Calu3 (cell line): ENCODE measurements around the gene SPSB1. TPM values are rescaled to one million over a fixed set of nuclear protein-coding genes. Genes with fewer than 3 reads are reported as not detected.

Experiments used
- BruUV-seq: library from RNA; stranded (reverse); fragments of 400-500 nt; replicated peaks from 2 replicates; lab custom pipeline; 2021; lab: Mats Ljungman, UMichigan
- CTCF ChIA-PET: fragments of 300-600 bp; sonication (Branson Sonifier 250); formaldehyde crosslinking; loops from one replicate; lab custom pipeline; 2022; ENCODE audit warnings: antibody characterized with exemption; lab: Charles Lee
- DNase-seq: peaks from one replicate; pipeline ENCODE4 v3.0.0; 2022
- H3K27ac Mint-ChIP-seq: one replicate; pipeline ENCODE4 v1.8.0; 2022; ENCODE audit warnings: mixed read lengths; ENCODE audit not compliant: unreplicated experiment
- H3K27me3 Mint-ChIP-seq: one replicate; pipeline ENCODE4 v1.8.0; 2022; ENCODE audit warnings: mixed read lengths; ENCODE audit not compliant: unreplicated experiment
- H3K36me3 Mint-ChIP-seq: one replicate; pipeline ENCODE4 v1.8.0; 2022; ENCODE audit warnings: mild to moderate bottlenecking, moderate library complexity, mixed read lengths; ENCODE audit not compliant: insufficient read depth, unreplicated experiment
- H3K4me1 Mint-ChIP-seq: one replicate; pipeline ENCODE4 v1.8.0; 2022; ENCODE audit warnings: mild to moderate bottlenecking, low read depth, mixed read lengths; ENCODE audit not compliant: unreplicated experiment
- H3K4me3 Mint-ChIP-seq: one replicate; pipeline ENCODE4 v1.8.0; 2022; ENCODE audit warnings: mild to moderate bottlenecking, low read depth, moderate library complexity, mixed read lengths; ENCODE audit not compliant: unreplicated experiment
- H3K9me3 Mint-ChIP-seq: one replicate; pipeline ENCODE4 v1.8.0; 2022; ENCODE audit warnings: low read depth, mixed read lengths; ENCODE audit not compliant: unreplicated experiment
- CTCF ChIP-seq: fragments of 200-600 bp; IDR thresholded peaks from one replicate; pipeline ENCODE4 v1.8.0; 2022; ENCODE audit warnings: antibody characterized with exemption; ENCODE audit not compliant: unreplicated experiment
- intact Hi-C: fragments of 100-400 bp; cut with micrococcal nuclease; formaldehyde crosslinking; loops from one replicate; pipeline ENCODE4 v1.10.0; 2022; ENCODE audit not compliant: unreplicated experiment
- total RNA-seq: library from RNA; stranded (reverse); gene quantifications from 2 replicates; pipeline ENCODE4 v1.2.3, GENCODE V29; 2022

The SPSB1 gene
- total RNA-seq, 1 experiment from 2014 or later = 4.9 TPM

- H3K27ac Mint-ChIP-seq = no peak overlapping the region
- BruUV-seq = no TSS peak
- CTCF ChIA-PET = no interaction called here
- no peak overlapping the region for H3K4me3 Mint-ChIP-seq
- no peak for TF ChIP-seq CTCF
- H3K9me3 Mint-ChIP-seq = peaks cover 3% of the 10 kb centered on the region
- no peak for DNase-seq
- intact Hi-C loops = no loop called here
- no peaks in the 10 kb centered on the region for H3K4me1 Mint-ChIP-seq
- H3K27me3 Mint-ChIP-seq = peaks cover 52% of the 10 kb centered on the region
- no peaks in the 10 kb centered on the region for H3K36me3 Mint-ChIP-seq
These were observed 102.3 kb downstream of the SPSB1 start for GRCh38 chr1:9395018-9395417.

- H3K4me1 Mint-ChIP-seq = peaks cover 8% of the 10 kb centered on the region
- no peak for DNase-seq
- no TSS peak for BruUV-seq
- H3K27me3 Mint-ChIP-seq = peaks cover 38% of the 10 kb centered on the region
- no peaks in the 10 kb centered on the region for H3K36me3 Mint-ChIP-seq
- CTCF ChIA-PET = no interaction called here
- peaks cover 3% of the 10 kb centered on the region for H3K9me3 Mint-ChIP-seq
- no peak overlapping the region for H3K27ac Mint-ChIP-seq
- H3K4me3 Mint-ChIP-seq = no peak overlapping the region
- no peak for TF ChIP-seq CTCF
- intact Hi-C loops = no loop called here
These were observed 104.4 kb downstream of the SPSB1 start for GRCh38 chr1:9397047-9397446.

GRCh38 chr1:9397997-9398526 lies 105.4 kb downstream of the SPSB1 start:
- BruUV-seq = no TSS peak
- Mint-ChIP-seq H3K4me1 (peaks cover 11% of the 10 kb centered on the region), H3K9me3 (peaks cover 3% of the 10 kb centered on the region), H3K36me3 (no peaks in the 10 kb centered on the region), H3K27me3 (peaks cover 28% of the 10 kb centered on the region), H3K4me3 (no peak overlapping the region), H3K27ac (no peak overlapping the region)
- TF ChIP-seq CTCF = no peak
- intact Hi-C loops = no loop called here
- DNase-seq = no peak
- CTCF ChIA-PET = no interaction called here

- H3K27ac Mint-ChIP-seq = no peak overlapping the region
- TF ChIP-seq CTCF = no peak
- peaks cover 11% of the 10 kb centered on the region for H3K27me3 Mint-ChIP-seq
- no peak for DNase-seq
- peaks cover 3% of the 10 kb centered on the region for H3K9me3 Mint-ChIP-seq
- H3K36me3 Mint-ChIP-seq = no peaks in the 10 kb centered on the region
- CTCF ChIA-PET = no interaction called here
- H3K4me3 Mint-ChIP-seq = no peak overlapping the region
- peaks cover 11% of the 10 kb centered on the region for H3K4me1 Mint-ChIP-seq
- no TSS peak for BruUV-seq
- intact Hi-C loops = no loop called here
These were observed 107.1 kb downstream of the SPSB1 start for GRCh38 chr1:9399510-9400424.
